ENCODE results near the gene CACNA1H.

CACNA1H gene

DNA sequence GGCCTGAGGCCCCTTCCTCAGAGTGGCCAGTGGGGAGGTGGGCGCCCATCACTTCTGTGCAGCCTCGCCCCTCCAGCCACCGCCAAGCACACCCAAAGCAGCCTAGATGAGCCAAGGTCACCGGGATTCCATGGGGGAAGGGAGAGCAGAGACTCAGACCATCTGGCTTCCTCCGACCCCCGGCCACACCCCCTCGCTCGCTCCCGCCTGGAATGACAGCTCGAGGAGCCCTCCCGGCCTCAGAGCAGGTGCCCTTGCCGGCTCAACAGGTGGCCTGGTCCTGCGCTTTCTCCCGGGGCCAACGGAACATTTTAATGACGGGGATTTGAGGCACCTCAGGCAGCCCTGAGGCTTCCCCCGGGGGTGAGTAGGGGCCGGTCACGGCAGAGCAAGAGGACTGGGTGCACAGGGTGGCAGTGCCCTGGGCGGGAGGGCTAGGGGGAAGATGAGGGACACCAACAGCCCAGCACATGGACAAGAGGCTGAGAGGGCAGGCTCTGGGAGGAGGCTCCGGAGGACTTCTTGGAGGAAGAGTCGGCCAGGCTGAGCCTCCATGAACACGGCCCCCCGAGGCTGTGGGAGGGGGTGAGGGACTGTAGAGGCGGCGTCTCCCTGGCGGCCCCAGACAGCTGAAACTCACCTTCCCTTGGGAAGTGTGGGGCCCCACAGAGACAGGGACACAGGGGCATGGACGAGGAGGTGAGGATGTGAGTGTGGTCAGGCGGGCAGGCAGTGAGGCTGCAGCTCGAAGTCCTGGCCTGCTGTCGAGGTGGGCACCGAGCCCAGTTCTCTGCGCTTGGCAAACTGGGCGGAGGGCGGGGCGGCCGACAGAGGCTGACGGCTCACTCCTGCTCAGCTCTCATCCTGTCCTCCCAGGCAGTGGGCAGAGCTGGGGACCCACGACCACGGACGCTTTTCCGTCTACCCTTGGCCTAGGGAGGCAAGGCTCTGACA lies 44.3 kb upstream of the CACNA1H start:
- DNase-seq (ENCODE audit: insufficient read length, low spot score) (no peak), FAIRE-seq (no peak)
- TF ChIP-seq, protein P1, sequence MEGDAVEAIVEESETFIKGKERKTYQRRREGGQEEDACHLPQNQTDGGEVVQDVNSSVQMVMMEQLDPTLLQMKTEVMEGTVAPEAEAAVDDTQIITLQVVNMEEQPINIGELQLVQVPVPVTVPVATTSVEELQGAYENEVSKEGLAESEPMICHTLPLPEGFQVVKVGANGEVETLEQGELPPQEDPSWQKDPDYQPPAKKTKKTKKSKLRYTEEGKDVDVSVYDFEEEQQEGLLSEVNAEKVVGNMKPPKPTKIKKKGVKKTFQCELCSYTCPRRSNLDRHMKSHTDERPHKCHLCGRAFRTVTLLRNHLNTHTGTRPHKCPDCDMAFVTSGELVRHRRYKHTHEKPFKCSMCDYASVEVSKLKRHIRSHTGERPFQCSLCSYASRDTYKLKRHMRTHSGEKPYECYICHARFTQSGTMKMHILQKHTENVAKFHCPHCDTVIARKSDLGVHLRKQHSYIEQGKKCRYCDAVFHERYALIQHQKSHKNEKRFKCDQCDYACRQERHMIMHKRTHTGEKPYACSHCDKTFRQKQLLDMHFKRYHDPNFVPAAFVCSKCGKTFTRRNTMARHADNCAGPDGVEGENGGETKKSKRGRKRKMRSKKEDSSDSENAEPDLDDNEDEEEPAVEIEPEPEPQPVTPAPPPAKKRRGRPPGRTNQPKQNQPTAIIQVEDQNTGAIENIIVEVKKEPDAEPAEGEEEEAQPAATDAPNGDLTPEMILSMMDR (IDR thresholded peaks at IDR 0.05; ENCODE audit: insufficient read depth, missing control alignments) = no peak

DNA sequence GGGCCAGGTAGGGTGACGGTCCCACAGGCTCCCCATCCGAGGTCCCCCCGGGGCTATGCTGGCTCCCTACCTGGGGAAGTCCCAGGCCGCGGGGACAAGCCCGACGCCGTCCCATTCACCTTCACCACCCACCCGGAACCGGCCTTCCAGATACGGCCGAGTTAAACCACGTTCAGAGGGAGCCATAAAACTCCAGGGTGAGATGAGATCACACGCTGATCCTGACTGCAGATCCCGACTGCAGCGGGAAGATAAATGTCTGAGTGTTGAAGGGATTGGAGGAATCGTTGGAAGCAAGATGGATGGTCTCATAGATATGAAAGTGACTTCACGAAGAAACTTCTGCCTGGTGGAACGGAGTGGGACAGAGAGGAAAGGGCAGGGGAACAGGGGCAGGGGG lies 43.3 kb upstream of the CACNA1H start:
- TF ChIP-seq, protein P1 (IDR thresholded peaks at IDR 0.05; ENCODE audit: insufficient read depth, missing control alignments) = no peak
- no peak for FAIRE-seq
- DNase-seq (ENCODE audit: insufficient read length, low spot score) = no peak

DNA sequence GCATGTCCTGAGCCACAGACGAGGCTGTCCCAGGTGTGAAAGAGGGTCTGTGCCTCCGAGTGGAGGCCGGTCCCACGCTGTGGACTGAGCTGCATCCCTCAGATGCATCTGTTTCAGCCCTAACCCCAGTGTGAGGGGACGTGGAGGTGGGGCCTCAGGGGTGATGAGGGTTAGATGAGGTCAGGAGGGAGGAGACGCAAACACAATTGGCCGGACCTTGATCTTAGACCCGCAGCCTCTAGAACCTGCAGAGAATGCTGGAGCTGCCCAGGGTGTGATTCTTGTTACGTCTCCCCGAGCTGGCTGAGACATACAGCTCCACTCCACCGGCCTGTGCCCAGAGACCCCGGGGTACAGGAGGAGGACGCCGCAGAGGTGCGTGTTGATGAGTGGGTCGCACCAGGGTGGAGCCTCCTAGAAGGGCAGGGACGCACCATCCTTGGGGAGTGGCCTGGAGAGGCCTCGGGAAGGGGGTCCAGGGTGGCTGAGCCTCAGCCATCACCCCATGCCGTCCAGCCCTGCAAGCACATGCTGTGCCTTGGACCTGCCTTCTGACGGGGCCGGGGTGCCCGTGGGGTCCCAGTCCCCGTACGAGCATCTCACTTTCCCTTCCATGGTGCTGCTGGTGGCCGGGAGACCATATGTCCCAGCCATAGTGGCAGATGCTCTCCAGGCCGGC lies 40.3 kb upstream of the CACNA1H start:
- TF ChIP-seq, protein P1 (IDR thresholded peaks at IDR 0.05; ENCODE audit: insufficient read depth, missing control alignments) = no peak

DNA sequence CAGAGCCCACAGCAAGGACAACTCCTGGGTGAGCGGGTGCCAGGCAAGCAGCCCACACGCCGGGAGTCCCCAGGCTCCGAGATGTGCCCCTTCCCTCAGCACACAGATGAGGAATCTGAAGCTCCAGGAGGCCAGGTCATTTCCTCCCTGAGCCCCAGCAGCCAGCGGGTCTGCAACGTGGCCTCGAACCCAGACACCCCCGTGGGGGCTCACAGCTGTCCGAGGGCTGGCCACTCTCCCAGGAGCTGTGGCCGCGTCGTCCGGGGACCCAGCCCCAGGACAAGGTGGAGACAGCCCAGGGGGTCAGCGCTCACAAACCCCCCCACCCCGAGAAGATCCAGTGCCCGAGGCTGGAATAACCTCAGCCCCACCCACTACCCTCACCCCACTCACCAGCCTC lies 39.4 kb upstream of the CACNA1H start:
- TF ChIP-seq, protein P1 (IDR thresholded peaks at IDR 0.05; ENCODE audit: insufficient read depth, missing control alignments) = no peak
- DNase-seq (ENCODE audit: insufficient read length, low spot score) (no peak), FAIRE-seq (no peak)

More for the DNA sequence above, 40.3 kb upstream of the CACNA1H start:
- no peak for FAIRE-seq
- DNase-seq (ENCODE audit: insufficient read length, low spot score) = no peak

DNA sequence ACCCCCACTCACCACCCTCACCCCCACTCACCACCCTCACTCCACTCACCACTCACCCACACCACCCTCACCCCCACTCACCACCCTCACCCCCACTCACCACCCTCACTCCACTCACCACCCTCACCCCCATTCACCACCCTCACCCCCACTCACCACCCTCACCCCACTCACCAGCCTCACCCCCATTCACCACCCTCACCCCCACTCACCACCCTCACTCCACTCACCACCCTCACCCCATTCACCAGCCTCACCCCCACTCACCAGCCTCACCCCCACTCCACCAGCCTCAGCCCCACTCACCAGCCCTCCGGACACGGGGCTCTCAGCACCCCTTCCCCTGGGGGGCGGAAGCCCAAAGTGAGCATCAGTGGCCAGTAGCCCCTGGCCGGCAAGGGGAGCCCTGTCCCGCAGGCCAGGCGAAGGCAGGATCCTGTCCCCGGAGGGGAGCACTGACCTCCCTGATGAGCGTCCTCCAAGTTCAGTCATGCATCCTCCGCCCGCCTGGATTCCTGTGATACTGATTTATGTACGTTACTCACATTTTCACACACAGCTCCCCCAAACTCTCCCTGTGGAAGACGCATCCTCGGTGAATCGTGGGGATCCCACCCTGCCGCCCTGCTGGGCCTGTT lies 38.9 kb upstream of the CACNA1H start:
- DNase-seq (ENCODE audit: insufficient read length, low spot score) = no peak
- no peak for FAIRE-seq
- TF ChIP-seq, protein P1 (IDR thresholded peaks at IDR 0.05; ENCODE audit: insufficient read depth, missing control alignments) = no peak

DNA sequence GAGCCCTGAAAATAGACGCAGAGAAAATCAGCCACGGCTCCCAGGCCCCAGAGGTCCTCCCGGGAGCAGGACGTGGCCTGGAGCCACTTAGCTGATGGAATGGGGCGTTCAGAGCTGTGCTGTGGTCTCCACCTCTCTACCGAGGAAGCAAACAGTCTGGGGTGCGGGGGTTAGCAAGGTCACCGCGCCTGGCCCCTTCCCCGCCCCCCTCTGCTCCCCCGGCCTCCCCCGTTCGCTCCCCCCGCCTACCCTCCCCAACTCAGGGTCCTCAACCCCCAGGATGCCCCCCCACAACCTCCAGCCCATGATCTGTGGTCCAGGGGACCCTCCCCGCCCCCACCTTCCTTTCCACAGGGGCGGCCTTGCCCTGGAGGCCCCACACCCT lies 36.2 kb upstream of the CACNA1H start:
- no peak for DNase-seq (ENCODE audit: insufficient read length, low spot score)
- no peak for FAIRE-seq
- TF ChIP-seq, protein P1 (IDR thresholded peaks at IDR 0.05; ENCODE audit: insufficient read depth, missing control alignments) = no peak

All from D721Med (cell line).